ENCODE measurements around the gene CAP1.

The CAP1 gene

DNA sequence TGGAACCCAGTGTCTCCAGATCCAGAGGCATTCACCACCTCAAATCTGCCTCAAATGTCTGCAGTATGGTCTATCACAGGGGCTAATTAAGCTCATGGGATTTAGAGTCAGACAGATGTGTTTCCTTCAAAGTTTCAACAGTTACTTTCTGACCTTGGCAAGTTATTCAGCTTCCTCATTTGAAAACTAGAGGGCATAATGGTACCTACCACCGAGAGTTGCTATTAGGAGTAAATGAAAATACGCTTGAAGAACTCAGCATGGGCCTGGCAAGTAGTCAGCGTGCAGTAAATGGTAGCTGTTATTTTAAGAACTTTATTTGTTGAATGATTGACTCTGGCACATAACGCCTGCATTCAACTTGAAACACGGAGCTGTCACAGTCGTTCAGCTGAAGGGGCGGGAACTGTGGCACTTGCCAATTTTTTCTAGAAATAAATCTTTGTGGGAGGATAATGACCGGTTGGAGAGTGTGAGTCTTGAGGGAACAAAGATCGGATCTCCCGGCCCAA is 1.2 kb upstream of the CAP1 start:
- TF ChIP-seq, protein P1, sequence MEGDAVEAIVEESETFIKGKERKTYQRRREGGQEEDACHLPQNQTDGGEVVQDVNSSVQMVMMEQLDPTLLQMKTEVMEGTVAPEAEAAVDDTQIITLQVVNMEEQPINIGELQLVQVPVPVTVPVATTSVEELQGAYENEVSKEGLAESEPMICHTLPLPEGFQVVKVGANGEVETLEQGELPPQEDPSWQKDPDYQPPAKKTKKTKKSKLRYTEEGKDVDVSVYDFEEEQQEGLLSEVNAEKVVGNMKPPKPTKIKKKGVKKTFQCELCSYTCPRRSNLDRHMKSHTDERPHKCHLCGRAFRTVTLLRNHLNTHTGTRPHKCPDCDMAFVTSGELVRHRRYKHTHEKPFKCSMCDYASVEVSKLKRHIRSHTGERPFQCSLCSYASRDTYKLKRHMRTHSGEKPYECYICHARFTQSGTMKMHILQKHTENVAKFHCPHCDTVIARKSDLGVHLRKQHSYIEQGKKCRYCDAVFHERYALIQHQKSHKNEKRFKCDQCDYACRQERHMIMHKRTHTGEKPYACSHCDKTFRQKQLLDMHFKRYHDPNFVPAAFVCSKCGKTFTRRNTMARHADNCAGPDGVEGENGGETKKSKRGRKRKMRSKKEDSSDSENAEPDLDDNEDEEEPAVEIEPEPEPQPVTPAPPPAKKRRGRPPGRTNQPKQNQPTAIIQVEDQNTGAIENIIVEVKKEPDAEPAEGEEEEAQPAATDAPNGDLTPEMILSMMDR (IDR thresholded peaks at IDR 0.05; ENCODE audit: control extremely low read depth, extremely low read depth, low read depth, missing control alignments), result no peak
- POLR2A ChIA-PET, result interaction anchor here (2.0 kb wide), 1 partner anchor 11 kb away, joined by 5 read pairs; no protein-coding TSS in a partner anchor
- no peak for DNase-seq (ENCODE audit: extremely low spot score)
- CTCF ChIA-PET, result interaction anchor here (0.9 to 4.2 kb wide), 7 partner anchors 9 to 276 kb away, joined by 3 to 25 read pairs (median 3); no protein-coding TSS in a partner anchor

DNA sequence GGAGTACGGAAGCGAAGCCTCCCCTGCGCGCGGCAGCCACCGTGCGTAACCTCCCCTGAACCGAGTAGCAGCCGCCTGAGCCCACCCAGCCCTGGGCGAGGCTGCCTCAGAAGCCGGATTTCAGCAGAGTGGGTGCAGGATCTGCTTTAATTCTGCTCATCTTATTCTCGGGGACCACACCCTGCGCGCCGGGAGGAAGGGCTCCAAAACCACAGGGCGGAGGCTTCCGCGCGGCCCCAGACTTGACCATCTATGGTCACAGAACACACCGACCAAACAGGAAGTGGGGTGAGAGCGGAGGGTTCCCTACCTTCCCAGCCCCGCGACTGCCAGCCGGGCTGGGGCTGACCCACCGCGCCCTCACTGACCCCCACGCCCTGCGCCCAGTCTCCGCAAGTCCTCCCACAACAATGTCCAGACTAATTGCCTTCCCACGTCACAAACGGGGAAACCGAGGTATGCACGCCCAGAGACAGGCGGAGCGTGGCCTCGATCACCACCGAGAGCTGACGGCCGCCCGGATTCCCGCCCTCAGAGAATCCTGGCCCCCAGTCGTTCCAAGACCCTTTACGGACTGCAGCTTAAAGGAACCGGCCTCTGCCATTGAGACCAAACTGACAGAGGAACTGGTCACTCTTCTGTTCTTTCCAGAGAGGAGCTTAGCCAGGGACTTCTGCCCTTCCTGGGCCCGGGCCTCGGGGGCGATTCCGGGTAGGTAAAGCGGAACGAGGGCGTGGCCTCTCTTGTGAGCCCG is 595 bp upstream of the CAP1 start:
- DNase-seq (ENCODE audit: extremely low spot score), result peak; percentile 88
- POLR2A ChIA-PET, result interaction anchor here (2.0 kb wide), 1 partner anchor 11 kb away, joined by 5 read pairs; no protein-coding TSS in a partner anchor
- CTCF ChIA-PET, result interaction anchor here (0.9 to 4.2 kb wide), 9 partner anchors 9 to 275 kb away, joined by 3 to 25 read pairs (median 3); no protein-coding TSS in a partner anchor
- TF ChIP-seq, protein P1 (IDR thresholded peaks at IDR 0.05; ENCODE audit: control extremely low read depth, extremely low read depth, low read depth, missing control alignments), result no peak

DNA sequence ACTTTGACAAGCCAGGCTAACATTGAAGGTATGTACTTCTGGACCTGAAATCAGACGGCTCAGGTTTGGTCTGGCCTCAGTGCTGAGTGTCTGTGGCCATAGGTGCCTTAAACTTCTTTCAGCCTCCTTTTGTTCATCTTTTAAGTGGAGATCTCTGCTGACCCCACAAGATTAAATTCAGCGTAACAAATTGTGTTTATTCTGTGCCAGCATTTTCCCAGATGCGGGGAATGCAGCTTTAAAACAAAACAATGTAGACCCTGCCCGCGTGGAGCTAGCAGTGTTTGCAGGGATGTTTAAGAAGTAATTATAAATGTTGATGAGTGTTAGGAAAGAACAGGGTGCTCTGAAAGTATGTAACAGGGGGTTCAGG is 923 bp downstream of the CAP1 start:
- POLR2A ChIA-PET, result no interaction called here
- DNase-seq (ENCODE audit: extremely low spot score), result no peak
- CTCF ChIA-PET, result interaction anchor here (1.1 kb wide), 1 partner anchor 9 kb away, joined by 4 read pairs; no protein-coding TSS in a partner anchor
- TF ChIP-seq, protein P1 (IDR thresholded peaks at IDR 0.05; ENCODE audit: control extremely low read depth, extremely low read depth, low read depth, missing control alignments), result no peak

DNA sequence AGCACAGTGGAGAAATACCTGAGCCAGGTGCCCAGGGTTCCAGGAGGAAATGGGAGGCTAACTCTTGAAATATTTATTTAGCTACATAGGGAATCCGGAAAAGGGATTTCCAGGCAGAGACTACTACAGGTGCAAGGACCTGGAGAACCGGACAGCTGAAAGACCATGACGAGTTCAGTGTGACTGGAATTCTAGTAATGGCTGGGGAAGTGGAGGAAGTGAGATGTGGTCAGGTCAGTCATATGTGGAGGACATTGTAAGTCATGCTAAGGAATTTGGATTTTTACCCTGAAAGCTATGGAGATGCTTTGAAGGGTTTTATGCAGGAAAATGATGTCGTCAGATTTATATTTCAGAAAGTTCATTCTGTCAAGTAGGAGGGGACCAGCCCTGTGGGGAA is 1.8 kb downstream of the CAP1 start:
- DNase-seq (ENCODE audit: extremely low spot score), result no peak
- TF ChIP-seq, protein P1 (IDR thresholded peaks at IDR 0.05; ENCODE audit: control extremely low read depth, extremely low read depth, low read depth, missing control alignments), result no peak
- ChIA-PET POLR2A (no interaction called here), CTCF (interaction anchor here (0.7 to 1.5 kb wide), 3 partner anchors 10 to 123 kb away, joined by 3 to 4 read pairs (median 3); no protein-coding TSS in a partner anchor)

DNA sequence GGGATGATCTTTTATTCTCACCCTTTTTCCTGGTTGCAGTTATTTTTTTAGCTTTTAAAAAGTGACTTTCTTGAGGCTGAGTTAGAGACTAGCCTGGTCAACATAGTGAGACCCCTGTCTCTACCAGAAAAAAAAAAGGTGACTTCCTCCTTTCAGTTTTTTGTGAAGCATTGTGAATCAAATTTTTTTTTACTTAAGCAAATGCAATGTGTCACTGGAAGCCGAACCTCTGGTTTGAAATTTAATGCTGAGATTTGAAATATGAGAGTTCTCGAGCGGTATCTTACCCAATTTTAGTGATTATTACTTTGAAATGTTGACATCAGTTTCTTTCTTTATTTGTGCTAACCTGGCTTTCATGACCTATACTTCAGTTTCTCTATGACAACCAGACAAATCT is 3.6 kb downstream of the CAP1 start:
- no peak for DNase-seq (ENCODE audit: extremely low spot score)
- CTCF ChIA-PET, result interaction anchor here (1.0 kb wide), 2 partner anchors 12 to 13 kb away, joined by 4 read pairs; no protein-coding TSS in a partner anchor
- POLR2A ChIA-PET, result no interaction called here
- TF ChIP-seq, protein P1 (IDR thresholded peaks at IDR 0.05; ENCODE audit: control extremely low read depth, extremely low read depth, low read depth, missing control alignments), result no peak

DNA sequence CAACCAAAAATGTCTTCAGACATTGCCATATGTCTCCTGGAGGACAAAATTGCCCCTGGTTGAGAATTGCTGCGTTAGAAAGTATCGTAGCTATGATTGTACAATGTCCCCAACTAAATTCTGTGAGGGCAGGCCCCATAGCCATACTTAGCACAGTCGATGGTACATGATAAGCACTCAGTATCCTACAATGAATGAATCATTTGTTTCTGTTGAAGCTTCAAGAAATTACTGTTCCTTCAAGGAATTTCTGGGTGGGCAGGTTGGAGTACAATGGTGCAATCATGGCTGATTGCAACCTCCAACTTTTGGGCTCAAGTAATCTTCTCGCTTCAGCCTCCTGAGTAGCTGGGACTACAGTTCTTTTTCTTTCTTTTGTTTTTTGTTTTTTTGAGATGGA is 4.7 kb downstream of the CAP1 start:
- DNase-seq (ENCODE audit: extremely low spot score), result no peak
- CTCF ChIA-PET, result interaction anchor here (0.7 to 1.3 kb wide), 3 partner anchors 11 to 13 kb away, joined by 3 to 4 read pairs (median 3); no protein-coding TSS in a partner anchor
- POLR2A ChIA-PET, result no interaction called here
- TF ChIP-seq, protein P1 (IDR thresholded peaks at IDR 0.05; ENCODE audit: control extremely low read depth, extremely low read depth, low read depth, missing control alignments), result no peak

All from GM10248 (cell line).